OCI-LY1 (cell line): ENCODE data around the gene CNRIP1.
A peak's percentile ranks its signal among the peaks of the same experiment; 100 is the strongest.

Experiments used
- H2AFZ ChIP-seq: fragments of 200-600 bp; sonication (generic), shearing (Covaris generic); 2 replicates; pipeline ENCODE4 v1.6.0; 2014; ENCODE audit warnings: antibody characterized with exemption, mild to moderate bottlenecking, low read length
- H3F3A ChIP-seq: fragments of 200-600 bp; sonication (generic), shearing (Covaris generic); 2 replicates; pipeline ENCODE4 v1.6.0; 2014; ENCODE audit warnings: mild to moderate bottlenecking, antibody characterized with exemption, low read length, moderate library complexity; ENCODE audit not compliant: insufficient read depth
- H3K27ac ChIP-seq: fragments of 200-600 bp; sonication (generic); 2 replicates; pipeline ENCODE4 v1.5.1; 2014; ENCODE audit warnings: low read length, mixed run types, mild to moderate bottlenecking, low read depth; ENCODE audit not compliant: poor library complexity, severe bottlenecking
- H3K27me3 ChIP-seq: fragments of 200-600 bp; sonication (generic); 2 replicates; pipeline ENCODE4 v1.6.0; 2014; ENCODE audit warnings: antibody characterized with exemption, mild to moderate bottlenecking, low read length, moderate library complexity; ENCODE audit not compliant: insufficient read depth
- H3K36me3 ChIP-seq: fragments of 200-600 bp; sonication (generic); 2 replicates; pipeline ENCODE4 v1.6.1; 2014; ENCODE audit warnings: mild to moderate bottlenecking, antibody characterized with exemption, low read length, moderate library complexity, mixed read lengths; ENCODE audit not compliant: insufficient read depth
- H3K4me1 ChIP-seq: fragments of 200-600 bp; sonication (generic); 2 replicates; pipeline ENCODE4 v1.5.1; 2014; ENCODE audit warnings: mild to moderate bottlenecking, low read length, moderate library complexity; ENCODE audit not compliant: insufficient read depth, severe bottlenecking
- H3K4me2 ChIP-seq: fragments of 200-600 bp; sonication (generic), shearing (Covaris generic); 2 replicates; pipeline ENCODE4 v1.6.1; 2014; ENCODE audit warnings: low read length
- H3K4me3 ChIP-seq: fragments of 200-600 bp; sonication (generic); 2 replicates; pipeline ENCODE4 v1.5.1; 2014; ENCODE audit warnings: low read length, low read depth, mild to moderate bottlenecking, mixed read lengths; ENCODE audit not compliant: poor library complexity, severe bottlenecking
- H3K79me2 ChIP-seq: fragments of 200-600 bp; shearing (Covaris generic); 2 replicates; pipeline ENCODE4 v1.6.1; 2016; ENCODE audit warnings: mixed run types, low read length, mixed read lengths; ENCODE audit not compliant: insufficient read depth
- H3K9ac ChIP-seq: fragments of 200-600 bp; sonication (generic), shearing (Covaris generic); 2 replicates; pipeline ENCODE4 v1.6.1; 2014; ENCODE audit warnings: mild to moderate bottlenecking, low read length, mixed read lengths
- H3K9me2 ChIP-seq: fragments of 200-600 bp; sonication (generic), shearing (Covaris generic); 2 replicates; pipeline ENCODE4 v1.6.1; 2014; ENCODE audit warnings: low read depth, mild to moderate bottlenecking, low read length, mixed read lengths
- H3K9me3 ChIP-seq: fragments of 200-600 bp; shearing (Covaris generic); 2 replicates; pipeline ENCODE4 v1.6.1; 2014; ENCODE audit warnings: low read length, mixed read lengths
- H4K20me1 ChIP-seq: fragments of 200-600 bp; sonication (generic), shearing (Covaris generic); 2 replicates; pipeline ENCODE4 v1.6.0; 2016; ENCODE audit warnings: mild to moderate bottlenecking, low read length; ENCODE audit not compliant: insufficient read depth
- CTCF ChIP-seq: fragments of 200-600 bp; sonication (generic), shearing (Covaris generic); IDR thresholded peaks from 2 replicates; pipeline ENCODE4 v1.5.1; 2017; ENCODE audit warnings: mild to moderate bottlenecking, antibody characterized with exemption, low read length, moderate library complexity, mixed read lengths
- EZH2 ChIP-seq: fragments of 200-600 bp; sonication (generic), shearing (Covaris generic); IDR thresholded peaks from 2 replicates; pipeline ENCODE4 v1.8.0; 2017; ENCODE audit warnings: borderline replicate concordance, mixed run types, mild to moderate bottlenecking, antibody characterized with exemption, low read length, moderate library complexity, mixed read lengths

Gene CNRIP1

DNA sequence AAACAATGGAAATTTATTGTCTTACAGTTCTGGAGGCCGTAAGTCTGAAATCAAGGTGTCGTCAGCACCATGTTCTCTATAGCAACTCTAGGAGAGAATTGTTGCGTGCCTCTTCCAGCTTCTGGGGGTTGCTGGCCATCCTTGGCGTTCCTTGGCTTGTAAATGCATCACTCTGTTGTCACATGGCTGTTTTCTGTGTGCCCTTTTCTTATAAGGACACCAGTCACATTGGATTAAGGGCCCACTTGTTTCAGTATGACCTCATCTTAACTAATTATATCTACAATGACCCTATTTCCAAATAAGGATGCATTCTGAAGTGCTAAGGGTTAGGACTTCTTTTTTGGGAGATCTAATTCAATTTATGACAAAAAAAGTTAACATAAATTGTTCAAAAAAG lies 44.0 kb upstream of the CNRIP1 start:
- TF ChIP-seq CTCF (no peak), EZH2 (no peak)
- Histone ChIP-seq H4K20me1 (no peaks in the 10 kb centered on the region), H3K4me2 (no peak overlapping the region), H3K9me3 (peaks cover 5% of the 10 kb centered on the region), H3K4me1 (peaks cover 59% of the 10 kb centered on the region), H3F3A (0 out of 2 replicates have a peak, but pooled peaks cover 4% of the 10 kb centered on the region), H3K27ac (peak overlapping the region; percentile 86), H2AFZ (no peak overlapping the region), H3K4me3 (no peak overlapping the region), H3K79me2 (peaks cover 4% of the 10 kb centered on the region; the same call in 1 of the 2 replicates), H3K9ac (no peak overlapping the region), H3K27me3 (no peaks in the 10 kb centered on the region), H3K36me3 (peaks cover 12% of the 10 kb centered on the region), H3K9me2 (no peaks in the 10 kb centered on the region)

DNA sequence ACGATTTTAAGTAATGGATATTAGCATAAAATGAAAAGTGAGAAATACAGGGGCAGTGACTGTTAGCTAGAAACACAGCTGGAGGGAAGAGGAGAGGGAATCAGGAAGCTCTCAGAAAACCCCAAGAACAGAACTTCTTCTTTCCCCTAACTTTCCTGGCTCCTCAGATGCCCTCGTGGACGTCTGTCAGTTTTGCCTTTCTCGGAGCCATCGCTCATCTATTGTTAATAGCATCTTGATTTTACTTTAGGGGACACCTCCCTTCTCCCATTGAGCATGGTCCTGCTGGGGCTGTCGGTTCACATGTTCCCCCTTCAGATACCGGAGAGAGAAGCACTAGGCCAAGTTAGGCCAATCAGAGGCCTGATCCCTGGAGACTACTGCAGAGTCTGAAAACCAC lies 43.0 kb upstream of the CNRIP1 start:
- Histone ChIP-seq H3K9ac (peak overlapping the region; percentile 39), H3K9me3 (no peaks in the 10 kb centered on the region), H3F3A (0 out of 2 replicates have a peak, but pooled peaks cover 4% of the 10 kb centered on the region), H2AFZ (peak overlapping the region; percentile 66; the same call in 1 of the 2 replicates), H4K20me1 (no peaks in the 10 kb centered on the region), H3K4me1 (peaks cover 61% of the 10 kb centered on the region), H3K4me3 (no peak overlapping the region), H3K27me3 (no peaks in the 10 kb centered on the region), H3K27ac (peak overlapping the region; percentile 52), H3K36me3 (0 out of 2 replicates have a peak, but pooled peaks cover 2% of the 10 kb centered on the region), H3K4me2 (peak overlapping the region; percentile 57), H3K79me2 (peaks cover 4% of the 10 kb centered on the region; the same call in 1 of the 2 replicates), H3K9me2 (no peaks in the 10 kb centered on the region)
- TF ChIP-seq CTCF (no peak), EZH2 (no peak)

DNA sequence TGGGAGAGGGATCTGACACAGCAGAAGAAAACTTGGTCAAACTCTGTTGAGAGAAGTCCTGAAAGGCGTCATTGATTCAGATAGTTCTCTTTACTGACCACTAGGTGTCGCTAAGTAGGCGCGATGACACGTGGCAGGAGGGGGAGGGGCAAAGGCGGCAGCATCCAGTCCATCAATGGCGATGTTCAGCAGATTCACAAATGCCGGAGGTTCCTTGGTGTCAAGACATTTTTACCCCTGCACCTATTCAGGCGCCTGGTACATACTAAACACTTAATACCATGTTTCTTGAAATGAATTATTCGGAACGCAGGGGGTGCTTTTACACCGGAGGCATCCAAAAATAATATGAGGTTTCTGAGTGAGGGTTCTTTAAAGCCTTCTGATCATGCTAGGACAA lies 42.3 kb upstream of the CNRIP1 start:
- H3K9me2 ChIP-seq: no peaks in the 10 kb centered on the region
- H3K27me3 ChIP-seq: no peaks in the 10 kb centered on the region
- peaks cover 58% of the 10 kb centered on the region for H3K4me1 ChIP-seq
- H2AFZ ChIP-seq: peak overlapping the region; percentile 66
- peaks cover 4% of the 10 kb centered on the region; the same call in 1 of the 2 replicates for H3K79me2 ChIP-seq
- no peaks in the 10 kb centered on the region for H3K36me3 ChIP-seq
- 0 out of 2 replicates have a peak, but pooled peaks cover 4% of the 10 kb centered on the region for H3F3A ChIP-seq
- H3K9ac ChIP-seq: peak overlapping the region; percentile 39
- H3K9me3 ChIP-seq: no peaks in the 10 kb centered on the region
- no peaks in the 10 kb centered on the region for H4K20me1 ChIP-seq
- peak overlapping the region; percentile 52 for H3K27ac ChIP-seq
- peak overlapping the region; percentile 57 for H3K4me2 ChIP-seq
- peak overlapping the region; percentile 22 for H3K4me3 ChIP-seq
- TF ChIP-seq CTCF (peak; percentile 87), EZH2 (no peak)
